CD4-positive, alpha-beta T cell treated with Interleukin-12 subunit alpha and Interleukin-12 subunit beta, for 1 hour (primary cell): Measurements from ENCODE around the gene SF3B5.
A peak's percentile ranks its signal among the peaks of the same experiment; 100 is the strongest.
"Not testable (repeated sequence)": the region's sequence is repeated elsewhere in the genome, so short reads cannot be mapped to it uniquely, and the experiment has no call there.

Experiments used
- DNase-seq: peaks from one replicate; pipeline ENCODE4 v3.0.0-alpha.2; 2020

SF3B5 gene

DNA sequence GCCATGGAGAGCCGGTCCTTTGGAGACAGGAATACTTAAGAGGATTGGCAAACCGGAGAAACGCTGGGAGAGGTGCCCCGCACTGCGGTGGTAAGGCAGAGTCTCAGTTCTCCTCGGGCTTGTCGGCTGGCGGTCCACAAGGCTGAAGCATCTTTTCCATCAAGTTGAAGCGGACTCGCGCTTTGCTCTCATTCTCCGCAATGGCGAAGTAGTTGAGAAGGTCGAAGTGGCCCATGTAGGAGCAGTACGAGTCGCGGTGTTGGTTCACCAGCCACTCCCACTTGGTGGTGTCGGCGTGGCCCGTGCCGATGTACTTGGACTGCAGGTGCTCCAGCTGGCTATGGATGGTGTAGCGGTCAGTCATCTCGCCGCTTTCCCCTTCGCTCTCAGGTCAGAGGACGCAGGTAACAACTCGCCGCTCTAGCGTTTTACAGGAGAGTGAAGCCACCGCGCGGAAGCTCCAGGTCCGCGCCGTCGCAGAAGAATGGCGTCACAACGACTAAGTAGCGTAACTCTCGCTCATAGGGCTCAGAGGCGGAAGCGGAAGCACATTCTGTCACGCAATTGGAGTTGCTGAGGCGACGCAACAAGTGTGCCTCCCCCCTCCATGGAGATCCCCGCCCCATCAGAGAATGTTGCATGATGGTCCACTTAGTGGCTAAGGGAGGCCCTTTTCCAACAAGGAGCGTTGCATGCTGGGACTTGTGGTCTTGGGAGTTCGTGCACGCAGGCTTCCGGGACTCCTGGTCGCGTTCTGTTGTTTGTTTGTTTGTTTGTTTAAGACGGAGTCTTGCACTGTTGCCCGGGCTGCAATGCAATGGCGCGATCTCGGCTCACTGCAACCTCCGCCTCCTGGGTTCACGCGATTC lies at the start of gene SF3B5:
SF3B5 (minus strand) TSS at position 440 of the 869 bp plus-strand sequence; CDS start at position 364, 76 bp downstream.
- DNase-seq, result peak; percentile 98

DNA sequence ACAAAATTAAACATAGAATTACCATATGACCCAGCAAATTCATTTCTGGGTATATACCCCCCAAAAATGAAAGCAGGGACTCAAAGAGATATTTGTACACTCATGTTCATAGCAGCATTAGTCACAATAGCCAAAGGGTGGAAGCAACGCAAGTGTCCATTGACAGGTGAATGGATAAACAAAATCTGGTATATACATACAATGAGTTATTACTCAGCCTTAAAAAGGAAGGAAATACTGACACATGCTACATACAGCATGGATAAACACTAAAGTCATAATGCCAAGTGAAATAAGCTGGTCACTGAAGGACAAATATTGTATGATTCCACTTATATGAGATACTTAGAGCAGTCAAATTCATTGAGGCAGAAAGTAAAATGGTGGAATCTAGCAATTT lies 49.6 kb upstream of the SF3B5 start:
- DNase-seq, result no peak

DNA sequence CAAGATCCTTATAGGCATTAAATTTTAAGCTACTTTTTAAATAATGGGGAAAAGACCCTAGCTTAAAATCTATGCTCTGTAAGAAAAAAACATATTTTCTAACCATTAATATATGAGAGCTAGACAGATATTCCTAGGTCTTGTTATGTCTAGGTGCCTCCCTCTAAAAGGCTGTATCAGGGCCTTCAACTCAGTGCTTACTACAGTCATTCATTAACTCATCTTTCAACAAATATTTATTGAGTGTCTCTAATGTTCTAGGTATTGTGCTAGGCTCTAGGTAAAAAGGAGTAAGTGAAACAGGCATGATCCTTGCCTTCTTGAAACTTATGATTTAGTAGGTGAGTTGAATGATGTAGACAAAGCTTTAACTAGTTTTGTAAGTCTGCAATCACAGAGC lies 48.5 kb upstream of the SF3B5 start:
- DNase-seq, result no peak

DNA sequence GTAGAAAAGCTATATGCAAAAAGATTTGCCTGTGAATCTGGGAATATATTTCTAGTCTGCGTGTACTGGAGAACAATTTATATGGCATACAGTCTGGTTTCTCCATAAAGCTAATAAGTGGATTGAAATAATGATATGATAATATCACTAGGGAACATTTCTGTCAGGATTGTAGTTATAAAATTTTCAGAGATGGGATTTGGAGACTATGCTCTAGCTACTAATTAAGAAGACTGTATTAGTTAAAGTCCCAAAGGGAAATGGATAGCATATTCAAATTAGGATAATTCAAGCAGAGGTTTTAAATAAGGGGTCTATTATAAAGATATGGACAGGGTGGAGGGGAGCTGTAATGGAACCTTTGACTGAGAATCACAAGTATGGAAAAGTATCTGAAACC lies 47.7 kb upstream of the SF3B5 start:
- DNase-seq, result no peak

DNA sequence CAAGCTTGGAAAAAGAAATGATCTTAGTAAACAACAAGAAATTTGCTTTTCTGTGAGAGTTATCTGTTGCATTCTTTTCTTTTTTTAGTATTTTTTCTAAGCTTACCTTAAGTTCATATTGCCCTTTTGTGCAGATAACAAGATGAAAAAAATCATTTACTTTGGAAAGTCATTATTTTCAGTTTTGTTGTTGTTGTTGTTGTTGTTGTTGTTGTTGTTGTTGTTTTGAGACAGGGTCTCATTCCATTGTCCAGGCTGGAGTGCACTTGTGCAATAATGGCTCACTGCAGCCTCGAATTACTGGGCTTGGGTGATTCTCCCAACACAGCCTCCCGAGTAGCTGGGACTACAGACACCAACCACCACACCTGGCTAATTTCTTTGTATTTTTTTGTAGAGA lies 46.1 kb upstream of the SF3B5 start:
- no peak for DNase-seq

DNA sequence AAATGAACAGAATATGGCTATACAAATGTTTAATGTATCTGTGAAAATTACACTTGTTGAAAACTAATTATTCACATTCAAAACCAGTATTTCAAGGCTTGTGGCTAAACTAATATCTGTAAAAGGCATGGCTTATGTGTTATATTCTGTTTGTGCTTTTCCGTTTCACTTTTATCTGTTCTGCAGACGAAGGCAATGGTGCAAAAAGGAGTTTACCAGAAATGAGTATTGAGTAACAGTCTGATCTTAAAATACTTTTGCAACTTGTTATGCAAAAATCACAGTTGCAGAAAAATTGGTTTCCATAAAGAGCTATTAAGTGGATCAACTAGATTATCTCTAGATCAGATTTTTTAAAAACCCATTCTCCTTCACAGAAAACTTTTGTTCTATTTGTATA lies 45.5 kb upstream of the SF3B5 start:
- DNase-seq, result no peak

DNA sequence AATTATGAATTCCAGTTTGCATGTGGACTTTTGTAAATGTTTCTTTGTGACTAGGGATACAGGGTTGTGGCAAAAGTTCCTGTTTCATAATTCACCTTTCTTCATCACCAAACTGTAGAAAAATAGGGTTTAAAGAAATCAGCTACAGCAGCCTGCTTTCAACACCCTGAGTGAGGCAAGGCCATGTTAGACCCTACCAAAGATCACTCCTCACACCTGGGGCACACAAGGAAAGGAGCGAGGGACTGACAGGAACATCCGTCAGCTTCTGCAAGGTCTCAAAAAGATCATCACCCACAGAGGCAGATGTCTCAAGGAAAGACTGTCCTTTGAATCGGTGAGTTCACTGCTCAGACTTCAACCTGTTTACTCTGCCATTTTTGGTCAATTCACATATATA lies 44.4 kb upstream of the SF3B5 start:
- DNase-seq, result no peak

DNA sequence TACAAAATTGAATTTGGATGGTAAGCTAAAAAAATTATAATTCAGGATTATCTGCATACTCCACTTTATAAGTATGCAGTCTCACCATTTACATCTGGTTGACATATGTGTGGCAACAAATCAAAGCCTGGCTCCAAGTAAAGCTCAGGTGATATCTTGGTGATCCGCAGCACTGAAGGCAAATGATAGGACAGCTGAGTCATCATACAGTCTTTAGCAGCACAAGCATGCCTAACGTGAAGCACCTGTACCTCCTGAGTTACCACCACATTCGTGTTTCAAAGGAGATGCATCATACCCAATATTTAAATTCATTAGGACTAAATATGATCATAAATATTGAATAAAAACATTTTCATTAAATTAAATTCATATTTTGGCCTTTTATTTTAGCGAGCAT lies 43.2 kb upstream of the SF3B5 start:
- DNase-seq, result no peak

DNA sequence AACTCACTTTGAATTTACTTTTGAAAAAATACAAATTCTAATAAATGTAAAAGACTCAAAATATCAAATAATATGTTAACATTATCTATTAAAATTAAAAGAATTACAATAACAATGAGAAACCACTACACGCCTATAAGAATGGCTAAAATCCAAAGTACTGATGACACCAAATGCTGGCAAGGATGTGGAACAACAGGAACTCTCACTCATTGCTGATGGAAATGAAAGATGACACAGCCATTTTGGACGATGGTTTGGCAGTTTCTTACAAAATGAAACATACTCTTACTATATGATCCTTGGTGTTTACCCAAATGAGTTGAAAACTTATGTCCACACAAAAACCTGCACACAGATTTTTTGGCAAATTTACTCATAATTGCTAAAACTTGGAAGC lies 39.4 kb upstream of the SF3B5 start:
- no peak for DNase-seq

DNA sequence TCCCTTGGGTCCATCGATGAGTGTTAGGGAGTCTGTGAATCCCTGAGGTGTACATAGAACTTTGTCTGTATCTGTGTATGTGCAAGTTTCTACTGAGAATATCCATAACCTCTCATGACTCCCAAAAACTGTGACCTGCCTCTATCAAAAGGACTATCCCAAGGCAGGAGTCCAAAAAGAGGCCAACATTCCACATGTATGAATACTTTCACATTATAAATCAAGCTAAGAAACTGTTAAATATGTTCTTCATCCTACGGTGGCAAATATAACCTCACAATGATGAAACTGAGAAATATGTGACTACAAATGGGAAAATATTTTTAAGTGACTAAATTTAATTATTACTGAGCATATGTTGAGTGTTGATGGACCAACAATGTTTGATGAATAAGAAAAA lies 38.8 kb upstream of the SF3B5 start:
- no peak for DNase-seq

DNA sequence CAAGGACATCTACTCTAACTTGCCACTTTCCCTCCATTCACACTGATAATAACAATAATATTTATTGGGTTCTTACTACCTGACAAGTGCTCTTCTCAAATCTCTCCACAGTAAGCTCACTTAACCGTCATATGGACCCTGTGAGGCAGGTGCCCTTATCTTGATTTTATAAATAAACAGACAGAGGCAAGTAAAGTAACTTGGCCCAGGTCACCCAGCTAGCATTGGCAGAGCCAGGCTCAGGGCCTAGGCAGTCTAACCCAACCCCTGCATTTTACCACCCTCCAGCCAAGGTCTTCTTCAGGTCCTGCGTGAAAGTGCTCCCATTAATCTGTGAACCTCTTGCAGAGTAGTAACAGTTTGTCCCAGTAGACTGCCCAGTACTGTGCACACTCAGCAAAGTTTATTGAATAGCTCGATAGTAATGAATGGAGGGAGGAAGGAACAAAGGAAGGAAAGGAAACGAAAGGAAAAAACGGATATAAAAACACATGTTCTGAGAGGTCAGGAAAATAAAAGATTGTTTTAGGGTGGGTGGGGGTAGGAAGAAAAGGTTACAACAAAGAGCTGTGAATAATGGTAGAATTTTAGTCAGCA lies 38.0 kb upstream of the SF3B5 start:
- no peak for DNase-seq

DNA sequence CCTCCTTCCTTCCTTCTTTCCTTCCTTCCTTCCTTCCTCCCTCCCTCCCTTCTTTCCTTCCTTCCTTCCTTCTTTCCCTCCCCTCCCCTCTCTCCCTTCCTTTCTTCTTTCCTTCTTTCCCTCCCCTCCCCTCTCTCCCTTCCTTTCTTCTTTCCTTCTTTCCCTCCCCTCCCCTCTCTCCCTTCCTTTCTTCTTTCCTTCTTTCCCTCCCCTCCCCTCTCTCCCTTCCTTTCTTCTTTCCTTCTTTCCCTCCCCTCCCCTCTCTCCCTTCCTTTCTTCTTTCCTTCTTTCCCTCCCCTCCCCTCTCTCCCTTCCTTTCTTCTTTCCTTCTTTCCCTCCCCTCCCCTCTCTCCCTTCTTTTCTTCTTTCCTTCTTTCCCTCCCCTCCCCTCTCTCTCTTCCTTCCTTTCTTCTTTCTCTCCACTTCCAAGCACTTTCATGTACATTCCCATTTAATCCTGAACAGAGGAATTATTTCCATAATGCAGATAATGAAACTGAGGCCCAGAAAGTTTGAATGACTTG lies 36.9 kb upstream of the SF3B5 start:
- DNase-seq, result not testable (repeated sequence)

DNA sequence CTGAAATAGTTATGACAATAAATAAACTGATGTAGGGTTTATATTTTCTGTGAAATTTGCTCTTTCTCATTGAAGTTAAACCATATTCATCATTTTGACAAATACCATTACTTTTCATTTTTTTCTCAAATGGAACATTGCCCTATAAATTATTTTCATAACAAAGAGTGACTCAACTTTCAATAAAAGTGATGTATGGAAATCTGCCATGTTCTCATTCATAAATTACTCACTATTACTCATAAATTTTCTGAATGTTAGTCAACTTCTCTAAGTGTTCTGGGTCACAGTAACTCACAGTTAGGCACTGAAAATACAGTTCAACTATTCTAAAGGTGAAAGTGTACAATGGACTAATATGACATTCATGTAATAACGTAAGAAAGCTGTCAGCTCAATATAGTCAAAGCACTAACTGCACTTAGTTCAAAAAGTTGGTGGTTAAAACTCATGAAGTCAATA lies 35.9 kb upstream of the SF3B5 start:
- DNase-seq, result no peak

DNA sequence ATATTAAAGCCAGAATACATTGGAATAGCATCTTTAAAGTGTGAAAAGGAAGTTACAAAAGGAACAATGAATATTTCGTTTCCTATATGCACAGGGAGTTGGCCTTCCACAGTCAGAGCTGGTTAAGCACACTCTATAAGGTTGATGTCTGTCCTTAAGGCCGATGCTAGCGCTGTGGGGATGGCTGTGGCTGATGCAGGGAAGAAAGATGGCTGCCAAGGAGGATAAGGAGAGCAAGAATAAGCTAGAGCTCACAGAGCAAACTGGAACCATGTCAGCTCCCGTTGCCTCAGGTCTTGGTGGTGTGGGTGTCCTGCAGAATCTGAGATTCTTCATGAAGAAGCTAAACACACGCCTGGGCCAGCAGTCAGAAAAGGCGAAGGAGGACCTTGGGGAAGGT lies 34.1 kb upstream of the SF3B5 start:
- DNase-seq, result no peak

DNA sequence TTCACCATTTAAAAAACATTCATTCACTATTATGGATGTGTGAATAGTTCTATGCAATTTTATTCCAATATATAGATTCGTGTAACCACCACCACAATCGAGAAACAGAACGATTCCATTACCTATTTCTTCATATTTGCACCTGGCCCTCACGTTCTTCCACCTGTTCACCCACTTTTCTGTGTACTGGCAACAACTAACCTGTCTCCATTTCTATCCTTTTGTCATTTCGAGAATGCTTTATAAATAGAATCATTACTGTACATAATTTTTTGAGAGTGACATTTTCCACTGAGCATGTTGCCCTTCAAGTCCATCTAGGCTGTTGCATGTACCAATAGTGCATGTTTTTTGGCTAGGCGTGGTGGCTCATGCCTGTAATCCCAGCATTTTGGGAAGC lies 31.7 kb upstream of the SF3B5 start:
- no peak for DNase-seq

DNA sequence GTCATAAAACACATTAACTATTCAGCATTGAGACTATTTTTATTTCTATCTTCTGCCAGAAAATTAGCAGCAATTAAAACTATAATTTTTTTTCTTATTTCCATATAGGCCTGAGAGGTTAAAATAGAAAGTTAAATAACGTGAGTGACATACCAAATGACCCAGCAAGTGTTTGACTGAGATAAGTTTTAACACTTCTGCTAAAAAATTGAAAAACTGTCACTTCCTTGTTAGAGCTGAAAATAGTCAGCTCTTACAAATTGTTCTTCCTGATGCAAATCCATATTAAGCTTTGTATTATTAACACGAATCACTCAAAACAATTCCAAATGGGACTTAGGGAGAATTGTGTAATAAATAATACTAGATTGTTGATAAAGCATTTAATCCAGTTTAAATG lies 28.5 kb upstream of the SF3B5 start:
- no peak for DNase-seq

DNA sequence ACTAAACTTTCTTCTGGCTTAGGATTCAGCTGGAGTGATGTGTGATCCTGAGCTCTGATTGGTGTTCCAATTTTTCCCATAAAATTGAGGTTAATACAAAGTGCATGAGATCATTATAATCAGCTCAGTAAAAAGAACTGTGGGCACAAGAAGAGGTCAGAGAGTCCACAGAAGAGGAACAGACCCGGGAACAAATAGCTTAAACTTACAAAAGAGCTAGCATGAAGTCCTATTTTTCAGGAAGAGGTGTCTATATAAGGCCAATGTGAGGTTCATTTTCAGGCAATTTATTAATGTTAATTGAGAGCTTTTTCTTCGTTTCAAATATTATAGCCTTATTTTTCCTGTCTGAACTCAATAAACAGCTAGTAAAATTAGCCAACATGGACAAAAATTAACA lies 28.0 kb upstream of the SF3B5 start:
- no peak for DNase-seq

DNA sequence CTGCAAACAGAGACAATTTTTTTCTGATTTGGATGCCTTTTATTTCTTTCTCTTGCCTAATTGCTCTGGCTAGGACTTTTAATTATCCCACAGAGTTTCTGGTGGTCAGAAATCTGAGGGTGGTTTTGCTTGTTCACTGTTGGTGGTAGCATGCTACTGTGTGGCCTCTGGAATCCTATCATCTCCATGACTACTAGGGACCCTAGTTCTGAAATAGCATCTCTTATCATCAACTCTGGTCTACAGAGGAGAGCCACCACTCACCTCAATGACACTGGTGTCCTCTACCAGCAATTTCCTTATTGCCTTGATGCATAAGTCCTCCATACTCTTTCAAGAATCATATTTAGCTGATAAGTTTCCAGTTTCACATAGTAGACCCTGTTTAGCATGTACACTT lies 27.5 kb upstream of the SF3B5 start:
- no peak for DNase-seq

DNA sequence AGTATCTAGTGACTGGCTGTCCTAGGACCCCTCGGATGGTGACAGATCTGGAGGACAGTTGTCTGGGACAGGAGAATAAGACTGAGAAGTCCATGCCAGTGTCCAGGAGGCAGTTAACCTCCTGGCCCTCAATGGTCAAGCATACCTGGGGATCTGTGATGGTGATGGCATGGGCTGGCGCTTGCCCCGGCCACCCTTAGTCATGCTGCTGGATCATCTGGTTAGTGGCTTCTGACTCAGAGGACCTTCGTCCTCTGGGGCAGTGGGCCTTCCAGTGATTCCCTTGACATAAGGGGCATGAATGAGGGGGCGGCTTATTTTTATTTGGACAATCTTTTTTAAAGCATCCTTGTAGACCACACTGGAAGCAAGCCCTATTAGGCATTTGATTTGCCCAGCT lies 24.0 kb upstream of the SF3B5 start:
- no peak for DNase-seq

DNA sequence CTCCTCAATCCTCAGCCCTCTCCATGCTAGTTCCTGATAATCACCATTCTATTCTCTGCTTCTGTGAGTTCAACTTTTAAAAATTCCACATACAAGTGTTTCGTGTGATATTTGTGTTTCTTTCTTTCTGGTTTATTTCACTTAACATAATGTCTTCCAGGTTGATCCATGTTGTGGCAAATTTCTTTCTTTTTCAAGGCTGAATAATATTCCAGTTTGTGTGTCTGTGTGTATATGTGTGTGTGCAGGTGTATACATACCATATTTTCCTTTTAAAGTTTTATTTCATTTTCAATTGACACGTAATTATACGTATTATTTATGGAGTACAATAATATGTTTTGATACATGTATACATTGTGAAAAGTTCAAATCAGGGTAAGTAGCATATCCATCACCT lies 19.8 kb upstream of the SF3B5 start:
- no peak for DNase-seq

DNA sequence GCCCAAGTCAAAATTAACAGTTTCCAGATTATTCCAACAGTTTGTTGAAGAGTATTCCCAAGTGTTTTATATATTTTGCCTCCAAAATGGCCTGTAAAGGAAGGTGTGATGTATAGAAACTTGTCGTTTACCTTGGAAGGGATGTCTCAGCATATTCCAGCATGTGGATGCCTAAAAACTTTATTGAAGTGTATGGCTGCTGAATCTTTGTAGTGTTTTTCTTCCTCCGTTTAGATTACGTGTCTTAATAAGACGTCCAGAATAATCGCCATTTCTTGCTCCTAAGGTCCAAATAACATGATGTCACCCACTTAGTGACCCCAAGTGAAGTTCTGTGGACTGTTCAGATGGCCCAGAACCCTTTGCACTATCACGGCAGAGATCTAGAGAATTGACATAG lies 18.0 kb upstream of the SF3B5 start:
- DNase-seq, result no peak

DNA sequence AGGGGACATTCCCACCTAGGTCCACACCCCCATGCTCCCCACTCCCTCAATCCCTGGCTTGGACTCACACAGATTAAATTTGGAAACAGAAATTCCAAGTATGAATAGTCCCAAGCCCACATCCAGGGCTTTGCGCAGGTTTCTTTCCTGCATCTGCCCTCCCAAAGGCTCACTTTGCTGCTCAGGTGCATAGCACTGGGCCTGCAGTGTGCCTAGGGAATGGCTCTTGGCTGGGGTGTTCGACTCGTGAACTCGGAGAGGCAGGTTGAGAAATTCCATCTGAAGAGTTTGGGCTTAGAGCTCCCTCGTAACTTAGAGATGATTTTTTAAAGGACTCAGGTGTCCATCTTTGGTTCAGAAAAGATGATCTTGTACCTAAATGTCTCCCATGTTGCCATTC lies 14.8 kb upstream of the SF3B5 start:
- no peak for DNase-seq

DNA sequence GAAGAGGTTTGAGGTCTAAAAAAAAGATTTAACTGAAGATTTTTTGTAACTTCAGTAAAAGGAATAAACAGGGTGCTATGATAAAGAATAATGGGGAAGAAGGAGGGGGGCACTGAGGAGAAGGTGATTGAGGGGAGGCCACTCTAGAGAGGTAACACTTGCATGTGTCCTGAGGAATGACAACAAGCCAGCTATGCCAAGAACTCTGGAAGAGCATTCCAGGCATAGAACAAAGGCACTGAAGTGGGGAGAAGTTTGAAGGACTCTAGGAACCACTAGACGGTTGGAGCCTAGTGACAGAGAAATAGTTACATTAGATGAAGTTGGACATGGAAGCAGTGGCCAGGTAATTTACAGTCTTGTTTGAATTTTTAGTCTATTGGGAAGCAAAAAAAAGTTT lies 10.8 kb upstream of the SF3B5 start:
- no peak for DNase-seq

DNA sequence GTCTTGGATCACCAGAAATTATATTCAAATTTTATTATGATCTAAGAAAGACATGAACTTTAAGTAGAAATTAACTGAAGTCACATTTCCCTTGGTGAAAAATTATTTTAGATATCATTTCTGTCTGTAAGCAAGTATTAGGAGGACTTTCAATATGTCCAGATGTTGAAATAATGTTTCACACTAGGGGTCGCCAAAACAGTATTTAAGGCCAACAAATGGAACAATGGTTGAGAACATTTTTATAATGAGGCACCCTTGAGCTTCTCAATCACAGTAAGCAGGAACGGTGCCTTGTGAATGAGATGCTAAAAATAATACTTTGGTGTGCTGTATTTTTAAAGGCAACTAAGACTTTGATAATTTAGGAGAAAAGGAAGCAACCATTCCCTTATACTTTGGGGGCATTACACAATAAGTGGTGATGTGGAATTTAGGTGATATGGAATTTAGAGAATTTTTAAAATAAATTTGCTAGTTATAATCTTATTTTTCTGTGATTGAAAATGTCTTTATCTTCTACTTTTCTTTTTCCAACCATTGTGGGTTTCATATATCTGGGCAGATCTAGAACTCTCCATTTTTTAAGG lies 9.6 kb upstream of the SF3B5 start:
- DNase-seq, result peak; percentile 83
